HL-60 (cell line): ENCODE measurements around the gene VPS13C.

Experiments
- GABPA ChIP-seq: IDR thresholded peaks from 2 replicates; pipeline ENCODE4 v1.6.1; 2012; ENCODE audit warnings: low read depth
- POLR2AphosphoS5 ChIP-seq: IDR thresholded peaks from 2 replicates; pipeline ENCODE4 v1.6.1; 2012; ENCODE audit warnings: low read depth
- SPI1 ChIP-seq: IDR thresholded peaks from 2 replicates; pipeline ENCODE4 v1.6.1; 2012; ENCODE audit warnings: low read depth, mild to moderate bottlenecking, borderline replicate concordance
- TF ChIP-seq, protein P1 (sequence below): IDR thresholded peaks from one replicate; pipeline ENCODE4 v1.5.1; 2011; ENCODE audit warnings: low read length, control low read depth, inconsistent platforms; ENCODE audit not compliant: insufficient read depth
- TF ChIP-seq, protein P2 (sequence below): IDR thresholded peaks from 2 replicates; pipeline ENCODE4 v1.6.1; 2012; ENCODE audit warnings: low read depth; ENCODE audit not compliant: insufficient replicate concordance

DNA sequence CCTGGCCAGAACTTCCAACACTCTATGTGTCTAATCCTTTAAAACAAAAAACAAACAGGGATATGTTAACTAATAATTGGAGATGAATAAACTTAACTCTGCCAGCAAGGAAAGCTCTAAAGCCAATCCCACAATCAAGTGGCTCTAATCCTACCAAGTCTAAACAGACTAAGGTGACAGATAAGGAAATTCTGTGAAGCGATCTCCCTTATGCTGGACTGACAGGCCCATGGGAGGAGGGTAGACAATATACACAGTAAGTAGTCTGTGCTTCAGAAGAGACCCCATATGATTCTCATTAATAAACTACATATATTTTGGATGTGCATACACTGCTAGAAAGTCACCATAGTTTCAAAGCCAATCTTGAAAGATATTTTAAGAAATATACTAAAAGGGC, 10.1 kb downstream of the VPS13C start:
- TF ChIP-seq, protein P1, sequence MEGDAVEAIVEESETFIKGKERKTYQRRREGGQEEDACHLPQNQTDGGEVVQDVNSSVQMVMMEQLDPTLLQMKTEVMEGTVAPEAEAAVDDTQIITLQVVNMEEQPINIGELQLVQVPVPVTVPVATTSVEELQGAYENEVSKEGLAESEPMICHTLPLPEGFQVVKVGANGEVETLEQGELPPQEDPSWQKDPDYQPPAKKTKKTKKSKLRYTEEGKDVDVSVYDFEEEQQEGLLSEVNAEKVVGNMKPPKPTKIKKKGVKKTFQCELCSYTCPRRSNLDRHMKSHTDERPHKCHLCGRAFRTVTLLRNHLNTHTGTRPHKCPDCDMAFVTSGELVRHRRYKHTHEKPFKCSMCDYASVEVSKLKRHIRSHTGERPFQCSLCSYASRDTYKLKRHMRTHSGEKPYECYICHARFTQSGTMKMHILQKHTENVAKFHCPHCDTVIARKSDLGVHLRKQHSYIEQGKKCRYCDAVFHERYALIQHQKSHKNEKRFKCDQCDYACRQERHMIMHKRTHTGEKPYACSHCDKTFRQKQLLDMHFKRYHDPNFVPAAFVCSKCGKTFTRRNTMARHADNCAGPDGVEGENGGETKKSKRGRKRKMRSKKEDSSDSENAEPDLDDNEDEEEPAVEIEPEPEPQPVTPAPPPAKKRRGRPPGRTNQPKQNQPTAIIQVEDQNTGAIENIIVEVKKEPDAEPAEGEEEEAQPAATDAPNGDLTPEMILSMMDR = no peak
- TF ChIP-seq, protein P2, sequence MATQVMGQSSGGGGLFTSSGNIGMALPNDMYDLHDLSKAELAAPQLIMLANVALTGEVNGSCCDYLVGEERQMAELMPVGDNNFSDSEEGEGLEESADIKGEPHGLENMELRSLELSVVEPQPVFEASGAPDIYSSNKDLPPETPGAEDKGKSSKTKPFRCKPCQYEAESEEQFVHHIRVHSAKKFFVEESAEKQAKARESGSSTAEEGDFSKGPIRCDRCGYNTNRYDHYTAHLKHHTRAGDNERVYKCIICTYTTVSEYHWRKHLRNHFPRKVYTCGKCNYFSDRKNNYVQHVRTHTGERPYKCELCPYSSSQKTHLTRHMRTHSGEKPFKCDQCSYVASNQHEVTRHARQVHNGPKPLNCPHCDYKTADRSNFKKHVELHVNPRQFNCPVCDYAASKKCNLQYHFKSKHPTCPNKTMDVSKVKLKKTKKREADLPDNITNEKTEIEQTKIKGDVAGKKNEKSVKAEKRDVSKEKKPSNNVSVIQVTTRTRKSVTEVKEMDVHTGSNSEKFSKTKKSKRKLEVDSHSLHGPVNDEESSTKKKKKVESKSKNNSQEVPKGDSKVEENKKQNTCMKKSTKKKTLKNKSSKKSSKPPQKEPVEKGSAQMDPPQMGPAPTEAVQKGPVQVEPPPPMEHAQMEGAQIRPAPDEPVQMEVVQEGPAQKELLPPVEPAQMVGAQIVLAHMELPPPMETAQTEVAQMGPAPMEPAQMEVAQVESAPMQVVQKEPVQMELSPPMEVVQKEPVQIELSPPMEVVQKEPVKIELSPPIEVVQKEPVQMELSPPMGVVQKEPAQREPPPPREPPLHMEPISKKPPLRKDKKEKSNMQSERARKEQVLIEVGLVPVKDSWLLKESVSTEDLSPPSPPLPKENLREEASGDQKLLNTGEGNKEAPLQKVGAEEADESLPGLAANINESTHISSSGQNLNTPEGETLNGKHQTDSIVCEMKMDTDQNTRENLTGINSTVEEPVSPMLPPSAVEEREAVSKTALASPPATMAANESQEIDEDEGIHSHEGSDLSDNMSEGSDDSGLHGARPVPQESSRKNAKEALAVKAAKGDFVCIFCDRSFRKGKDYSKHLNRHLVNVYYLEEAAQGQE = no peak
- TF ChIP-seq POLR2AphosphoS5 (no peak), GABPA (no peak), SPI1 (no peak)
